HG02885 (cell line): ENCODE measurements around the gene OGDHL.
A peak's percentile ranks its signal among the peaks of the same experiment; 100 is the strongest.
"Not testable (repeated sequence)": the region's sequence is repeated elsewhere in the genome, so short reads cannot be mapped to it uniquely, and the experiment has no call there.

Experiments
- ATAC-seq: cut with Tn5 transposase; IDR thresholded peaks from one replicate; pipeline ENCODE4 v1.9.1; 2021; ENCODE audit warnings: mild to moderate bottlenecking; ENCODE audit not compliant: unreplicated experiment, poor library complexity

OGDHL gene

DNA sequence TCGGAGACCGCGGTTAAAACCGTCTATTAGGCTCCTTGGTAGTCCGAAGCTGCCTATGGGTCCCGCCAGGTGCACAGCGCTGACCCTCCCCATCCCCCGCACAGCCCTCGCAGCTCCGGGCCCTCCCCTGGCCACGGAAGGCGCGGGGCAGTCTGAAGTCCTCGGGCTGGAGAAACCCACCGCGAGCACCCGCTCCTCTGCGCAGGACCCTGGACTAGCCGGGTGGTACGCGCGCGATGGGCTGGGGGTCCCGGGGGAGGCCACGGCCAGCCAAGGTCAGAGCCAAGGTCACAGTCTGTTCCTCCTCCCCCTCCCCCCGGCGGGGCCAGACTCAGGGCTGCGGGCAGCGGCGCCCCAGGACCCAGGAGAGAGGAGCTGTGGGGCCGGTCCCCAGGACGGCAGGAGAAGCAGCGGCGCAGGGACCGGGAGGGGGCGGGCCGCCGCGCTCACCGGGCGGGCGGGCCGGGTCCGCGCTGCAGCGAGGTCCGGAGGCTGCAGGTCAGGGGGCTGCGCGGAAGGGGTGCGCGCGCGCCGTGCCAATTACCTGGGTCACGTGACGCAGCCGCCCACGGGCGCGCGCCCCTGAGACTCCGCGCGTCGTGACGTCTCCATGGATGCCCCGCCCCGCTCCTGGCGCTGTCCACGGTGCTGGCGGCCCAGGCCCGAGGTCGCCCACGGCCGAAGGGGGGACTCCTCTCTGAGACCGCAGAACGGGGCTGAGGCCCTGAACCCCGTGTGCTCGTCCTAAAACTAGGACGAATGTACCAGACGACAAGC lies at the start of gene OGDHL:
OGDHL (minus strand) TSS at position 535 of the 777 bp plus-strand sequence. CDS start 3,731 bp downstream, outside the sequence.
- ATAC-seq = peak; percentile 84

DNA sequence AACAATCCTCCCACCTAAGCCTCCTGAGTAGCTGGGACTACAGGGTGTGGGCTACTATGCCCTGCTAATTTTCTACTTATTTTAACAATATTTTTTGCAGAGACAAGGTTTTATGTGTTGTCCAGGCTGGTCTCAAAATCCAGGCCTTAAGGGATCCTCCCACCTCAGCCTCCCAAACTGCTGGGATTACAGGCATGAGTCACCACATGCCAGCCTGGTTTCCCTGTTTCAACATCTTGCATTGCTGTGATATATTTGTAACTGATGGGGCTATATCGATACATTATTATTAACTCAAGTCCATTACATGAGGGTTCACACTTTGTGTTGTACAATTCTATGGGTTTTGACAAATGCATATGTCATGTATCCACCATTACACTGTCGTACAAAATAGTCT lies 41.9 kb upstream of the OGDHL start:
- ATAC-seq = no peak

DNA sequence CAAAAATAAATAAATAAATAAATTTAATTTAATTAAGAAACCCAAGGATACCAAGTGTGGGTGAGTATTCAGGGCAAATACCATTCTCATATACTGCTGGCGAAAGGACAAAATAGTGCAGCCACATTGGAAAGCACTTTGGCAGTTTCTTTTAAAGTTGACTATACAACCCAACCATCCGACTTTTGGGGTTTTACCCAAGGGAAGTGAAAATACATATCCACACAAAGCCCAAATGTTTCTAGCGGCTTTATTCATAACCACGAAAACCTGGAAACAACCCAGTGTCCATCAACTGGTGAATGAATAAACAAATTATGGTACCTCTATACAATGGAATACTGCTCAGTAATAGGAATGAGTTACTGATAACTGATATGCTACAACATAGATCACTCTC lies 36.2 kb upstream of the OGDHL start:
- no peak for ATAC-seq

DNA sequence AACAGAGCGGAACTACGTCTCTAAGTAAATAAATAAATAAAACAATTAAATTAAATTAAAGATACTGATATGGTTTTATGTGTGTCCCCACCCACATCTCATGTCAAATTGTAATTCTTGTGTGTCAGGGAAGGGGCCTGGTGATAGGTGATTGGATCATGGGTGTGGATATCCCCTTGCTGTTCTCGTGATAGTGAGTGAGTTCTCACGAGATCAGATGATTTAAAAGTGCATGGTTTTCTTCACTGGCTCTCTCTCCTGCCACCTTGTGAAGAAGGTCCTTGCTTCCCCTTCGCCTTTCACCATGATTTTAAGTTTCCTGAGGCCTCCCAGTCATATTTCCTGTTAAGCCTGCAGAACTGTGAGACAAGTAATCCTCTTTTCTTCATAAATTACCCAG lies 29.0 kb upstream of the OGDHL start:
- ATAC-seq = no peak

DNA sequence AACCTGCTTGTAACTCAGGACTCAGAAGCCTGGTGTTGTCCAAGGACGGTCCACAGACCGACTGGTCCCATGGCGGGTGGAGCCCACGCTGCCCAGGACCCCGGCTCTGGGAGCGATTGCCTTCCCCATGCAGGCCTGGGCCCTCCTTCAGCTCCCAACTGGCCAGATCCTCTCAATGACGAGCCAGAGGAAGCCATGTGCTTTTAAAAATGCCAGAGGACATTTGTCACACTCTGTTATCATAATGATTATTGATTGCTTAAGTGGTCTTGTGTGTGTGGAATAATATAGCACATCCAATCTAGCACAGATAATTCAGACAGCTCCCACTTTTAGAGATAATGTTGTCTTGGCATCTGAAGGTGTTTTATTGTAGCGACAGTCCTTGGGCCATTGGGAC lies 22.6 kb upstream of the OGDHL start:
- ATAC-seq = no peak

DNA sequence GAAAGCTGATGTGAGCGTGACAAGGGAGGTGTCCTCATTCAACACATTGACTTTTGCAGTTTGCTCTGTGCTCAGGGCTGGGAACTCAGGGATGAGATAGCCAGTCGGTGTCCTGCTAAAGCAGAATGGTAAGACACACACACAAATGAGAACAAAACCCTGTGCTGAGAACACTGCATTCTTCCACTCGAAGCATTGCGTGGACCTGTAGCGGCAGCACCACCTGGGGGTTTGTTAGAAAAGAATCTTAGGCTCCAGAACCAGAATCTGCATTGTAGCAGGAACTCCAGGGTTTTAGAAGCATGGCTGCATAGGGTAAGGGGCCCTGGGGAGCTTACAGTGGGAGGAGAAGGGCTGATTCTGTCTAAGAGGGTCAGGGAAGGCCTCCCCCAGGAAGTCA lies 21.5 kb upstream of the OGDHL start:
- no peak for ATAC-seq

GRCh38 chr10:49781247-49781646 lies 19.1 kb upstream of the OGDHL start:
- no peak for ATAC-seq

DNA sequence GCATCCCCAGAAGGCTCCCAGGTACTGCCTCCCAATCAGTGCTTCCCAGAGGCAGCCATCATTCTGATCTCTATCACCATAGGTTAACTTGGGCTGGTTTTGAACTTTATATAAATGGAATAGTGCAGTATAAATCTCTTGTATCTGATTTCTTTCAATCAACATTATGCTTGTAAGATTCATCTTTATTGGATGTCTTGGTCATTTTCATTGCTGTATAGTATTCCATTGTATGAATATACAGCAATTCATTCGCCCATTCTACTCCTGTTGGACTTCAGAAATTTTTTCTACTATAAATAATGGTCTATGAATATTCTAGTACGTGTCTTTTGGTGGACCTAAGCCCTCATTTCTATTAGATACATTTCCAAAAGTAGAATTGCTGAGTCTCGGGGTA lies 16.1 kb upstream of the OGDHL start:
- no peak for ATAC-seq

- no peak for ATAC-seq
Measured at GRCh38 chr10:49776851-49777250, 14.7 kb upstream of the OGDHL start.

DNA sequence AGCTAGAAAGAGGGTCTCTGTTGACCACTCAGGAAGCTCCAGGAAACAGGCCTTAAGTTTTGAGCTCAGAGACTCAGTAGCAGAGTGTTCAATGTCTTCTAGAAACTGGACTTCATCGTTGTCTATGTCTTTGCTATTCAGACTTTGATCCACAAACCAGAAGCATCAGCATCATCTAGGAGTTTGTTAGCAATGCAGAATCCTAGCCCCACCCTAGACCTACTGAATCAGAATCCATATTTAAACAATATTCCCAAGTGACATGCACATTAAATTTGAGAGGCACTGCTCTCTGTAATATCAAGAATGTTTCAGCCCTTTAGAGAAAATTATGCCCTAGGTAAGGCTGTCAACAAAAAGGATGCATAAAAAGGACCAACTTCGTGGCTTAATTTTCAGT lies 12.9 kb upstream of the OGDHL start:
- ATAC-seq = no peak

- not testable (repeated sequence) for ATAC-seq
Measured at GRCh38 chr10:49772944-49773343, 10.8 kb upstream of the OGDHL start.

GRCh38 chr10:49771046-49771445 lies 8.9 kb upstream of the OGDHL start:
- ATAC-seq = not testable (repeated sequence)

GRCh38 chr10:49769692-49770091 lies 7.6 kb upstream of the OGDHL start:
- no peak for ATAC-seq

GRCh38 chr10:49768731-49769130 lies 6.6 kb upstream of the OGDHL start:
- no peak for ATAC-seq

DNA sequence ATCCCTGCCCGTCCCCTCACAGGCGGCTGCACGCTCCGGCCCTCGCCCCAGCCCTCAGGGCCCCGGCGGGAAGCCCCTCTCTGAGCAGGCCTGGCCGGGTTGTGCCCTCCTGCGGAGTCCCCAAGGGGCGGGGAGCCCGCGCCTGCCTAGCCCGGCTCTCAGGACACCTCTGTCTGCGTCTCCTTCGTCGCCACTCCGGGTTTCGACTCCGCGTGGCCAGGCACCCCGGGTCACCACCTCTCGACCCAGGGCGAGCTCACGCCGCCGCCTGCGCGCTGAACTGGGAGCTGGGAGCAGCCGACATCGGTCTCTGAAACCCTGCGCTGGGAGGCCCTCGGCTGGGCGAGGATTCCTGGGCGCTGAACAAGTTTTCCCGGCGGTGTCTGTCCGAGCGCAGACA lies 6.2 kb upstream of the OGDHL start:
- ATAC-seq = no peak

GRCh38 chr10:49767752-49768151 lies 5.6 kb upstream of the OGDHL start:
- ATAC-seq = no peak

DNA sequence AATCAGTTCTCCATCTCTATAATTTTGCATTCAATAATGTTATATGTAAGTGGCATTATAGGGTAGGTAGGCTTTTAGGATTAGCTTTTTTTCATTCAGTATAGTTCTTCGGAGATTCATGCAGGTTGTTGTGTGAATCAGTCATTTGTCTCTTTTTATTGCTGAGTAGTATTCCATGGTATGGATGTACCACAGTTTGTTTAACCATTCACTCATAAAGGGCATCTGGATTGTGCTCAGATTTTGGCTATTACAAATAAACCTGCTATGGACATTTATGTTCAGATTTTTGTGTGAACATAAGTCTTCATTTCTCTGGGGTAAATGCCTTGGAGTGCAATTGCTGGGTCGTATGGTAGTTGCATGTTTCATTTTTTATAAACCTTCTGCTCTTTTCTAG lies 4.4 kb upstream of the OGDHL start:
- no peak for ATAC-seq

DNA sequence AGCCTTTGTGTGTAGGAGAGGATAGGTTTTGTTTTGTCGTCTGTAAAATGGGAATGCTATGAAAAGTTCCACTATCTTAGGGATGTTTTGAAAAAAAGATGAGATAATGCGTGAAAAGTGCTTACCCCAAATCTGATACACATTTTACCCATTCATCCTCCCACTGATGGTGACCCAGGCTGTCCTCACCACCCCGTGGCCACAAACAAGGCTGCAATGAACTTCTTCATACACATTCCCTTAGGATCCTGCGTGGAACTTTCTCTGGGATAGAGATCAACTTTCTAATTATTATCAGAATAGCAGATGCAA lies 399 bp upstream of the OGDHL start:
- no peak for ATAC-seq

DNA sequence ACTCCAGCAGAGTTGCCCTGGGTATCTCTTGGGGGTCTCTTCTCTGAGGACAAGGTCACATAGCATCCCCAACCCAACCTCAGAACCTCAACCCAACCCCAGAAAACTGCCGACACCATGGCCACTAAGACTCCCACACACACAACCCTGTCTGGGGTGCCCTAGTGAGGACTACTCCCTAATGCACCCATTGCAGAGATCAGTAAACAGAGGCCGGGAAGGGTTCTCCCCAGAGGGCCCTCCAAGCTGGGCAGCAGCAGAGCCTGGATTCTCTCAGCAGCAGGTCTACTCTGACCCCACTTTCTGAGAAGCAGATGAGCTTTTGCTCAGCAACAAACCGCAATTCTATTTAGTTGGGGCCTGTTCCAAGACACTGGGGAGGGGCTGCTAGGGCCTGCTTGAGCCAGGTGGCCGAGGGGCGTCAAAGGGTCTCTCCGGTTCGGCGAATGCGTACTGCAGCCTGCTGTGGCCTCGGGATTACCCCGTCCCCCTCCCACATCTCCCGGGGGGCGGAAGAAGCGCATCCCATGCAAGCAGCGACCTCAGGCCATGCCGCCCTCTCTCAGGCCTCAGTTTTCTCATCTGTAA lies 828 bp downstream of the OGDHL start:
- ATAC-seq = no peak

DNA sequence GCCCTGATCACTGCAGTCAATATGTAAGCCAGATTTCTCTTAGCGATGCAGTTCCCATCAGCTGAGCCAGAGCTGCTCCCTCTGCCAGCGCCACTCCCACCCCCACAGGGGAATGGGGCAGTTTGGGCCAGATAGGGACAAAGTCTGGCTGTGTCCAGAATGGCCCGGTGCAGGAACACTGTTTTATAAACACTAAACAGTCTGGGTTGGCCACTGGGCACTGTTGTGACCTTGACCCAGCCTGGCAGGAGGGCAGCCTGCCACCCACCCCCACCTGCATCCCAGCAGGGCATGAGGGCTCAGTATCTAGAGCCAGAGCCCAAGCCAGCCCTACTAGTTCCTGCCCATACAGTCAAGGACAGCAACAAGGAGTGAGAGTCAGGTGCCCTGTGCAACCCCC lies 1.3 kb downstream of the OGDHL start:
- ATAC-seq = no peak

- no peak for ATAC-seq
Measured at GRCh38 chr10:49759787-49760551, 2.2 kb downstream of the OGDHL start.
